Measurements from ENCODE around the gene HNRNPM.

- TF ChIP-seq CTCF (conservative IDR thresholded peaks at IDR 0.05) (no peak), ZFX (IDR thresholded peaks at IDR 0.05) (no peak)
Observed at GRCh38 chr19:8426283-8426682, 18.5 kb upstream of the HNRNPM start.

Measured in C4-2B (cell line).